H1 (cell line): Measurements from ENCODE around the gene CNTROB. TPM values are rescaled to one million over a fixed set of nuclear protein-coding genes. Genes with fewer than 3 reads are reported as not detected.

ENCODE experiments used
- CTCF ChIA-PET: fragments of 300-600 bp; sonication (Branson Sonifier 250); formaldehyde crosslinking; loops from one replicate; lab custom pipeline; 2021; ENCODE audit not compliant: partially characterized antibody; lab: Charles Lee
- POLR2A ChIA-PET: fragments of 300-600 bp; sonication (Branson Sonifier 250); formaldehyde crosslinking; loops from one replicate; lab custom pipeline; 2021; ENCODE audit warnings: inconsistent platforms; ENCODE audit not compliant: partially characterized antibody; lab: Charles Lee
- DNase-seq, 2 experiments: peaks; one replicate each; pipeline versions ENCODE4 v3.0.0 to v3.0.0-alpha.2; 2010 to 2022; ENCODE audit warnings: low spot score in 2 of 2, low read depth in 1 of 2, mixed read lengths in 1 of 2
- FAIRE-seq: peaks from 2 replicates; lab custom pipeline; 2011; peaks lifted over from hg19 to GRCh38; lab: Jason Lieb, UNC
- H2AFZ ChIP-seq: 2 replicates; pipeline ENCODE4 v1.8.1; 2012; ENCODE audit warnings: low read length, inconsistent platforms
- H2AK5ac ChIP-seq: 2 replicates; pipeline ENCODE4 v1.6.1; 2013; ENCODE audit warnings: low read depth, low read length
- H2BK120ac ChIP-seq: replicated peaks from 2 replicates; pipeline ENCODE3; 2013; ENCODE audit warnings: low read depth, low read length, inconsistent platforms
- H2BK12ac ChIP-seq: 2 replicates; pipeline ENCODE4 v1.6.1; 2013; ENCODE audit warnings: low read depth, low read length
- H2BK15ac ChIP-seq: 2 replicates; pipeline ENCODE4 v1.6.1; 2013; ENCODE audit warnings: low read length
- H2BK20ac ChIP-seq: 2 replicates; pipeline ENCODE4 v1.6.1; 2013; ENCODE audit warnings: low read length
- H2BK5ac ChIP-seq: 2 replicates; pipeline ENCODE4 v1.6.1; 2013; ENCODE audit warnings: low read depth, low read length
- H3K14ac ChIP-seq: 2 replicates; pipeline ENCODE4 v1.6.1; 2013; ENCODE audit warnings: inconsistent platforms; ENCODE audit not compliant: insufficient read length
- H3K18ac ChIP-seq: 2 replicates; pipeline ENCODE4 v1.6.1; 2013; ENCODE audit warnings: low read length; ENCODE audit errors: extremely low read depth
- H3K23ac ChIP-seq: 2 replicates; pipeline ENCODE4 v1.6.1; 2013; ENCODE audit warnings: inconsistent platforms; ENCODE audit not compliant: insufficient read length
- H3K23me2 ChIP-seq: 2 replicates; pipeline ENCODE4 v1.6.1; 2013; ENCODE audit warnings: low read depth, low read length
- H3K27ac ChIP-seq: 2 replicates; pipeline ENCODE4 v1.6.1; 2011; ENCODE audit warnings: low read depth, low read length, inconsistent platforms
- H3K27me3 ChIP-seq, 4 experiments: replicated peaks in 1 of 4; 1 replicate in 1 of 4; 2 replicates in 3 of 4; pipeline versions ENCODE4 v1.6.1 to v1.8.1; 2011 to 2013; ENCODE audit warnings: low read length in 3 of 4, mild to moderate bottlenecking in 3 of 4, inconsistent platforms in 2 of 4, mixed read lengths in 2 of 4, moderate library complexity in 1 of 4; ENCODE audit not compliant: control insufficient read depth in 3 of 4, insufficient read depth in 3 of 4; ENCODE audit errors: extremely low read depth in 1 of 4
- H3K36me3 ChIP-seq, 4 experiments: 2 replicates each; pipeline versions ENCODE4 v1.6.1 to v1.8.1; 2011 to 2013; ENCODE audit warnings: mild to moderate bottlenecking in 4 of 4, low read length in 3 of 4, moderate library complexity in 2 of 4, control low read depth in 1 of 4, inconsistent platforms in 1 of 4; ENCODE audit not compliant: insufficient read depth in 4 of 4, control insufficient read depth in 2 of 4
- H3K4ac ChIP-seq: replicated peaks from 2 replicates; pipeline ENCODE3; 2013; ENCODE audit warnings: low read length, low read depth, mixed read lengths, inconsistent platforms; ENCODE audit not compliant: insufficient read length
- H3K4me1 ChIP-seq, 4 experiments: replicated peaks in 1 of 4; 1 replicate in 1 of 4; 2 replicates in 3 of 4; pipeline versions ENCODE4 v1.6.1 to v1.8.1; 2011 to 2013; ENCODE audit warnings: low read length in 3 of 4, inconsistent platforms in 2 of 4, mixed read lengths in 1 of 4; ENCODE audit not compliant: insufficient read depth in 4 of 4, control insufficient read depth in 3 of 4
- H3K4me2 ChIP-seq, 2 experiments: 2 replicates each; pipeline versions ENCODE4 v1.6.1 to v1.8.1; 2011 to 2013; ENCODE audit warnings: low read depth in 2 of 2, low read length in 2 of 2, control low read depth in 1 of 2, inconsistent platforms in 1 of 2, mild to moderate bottlenecking in 1 of 2; ENCODE audit not compliant: insufficient read depth in 1 of 2
- H3K4me3 ChIP-seq, 4 experiments: fragments of 200-600, 300-600 bp in 1 of 4; sonication (generic), shearing (Covaris generic), sonication (Bioruptor Twin) in 1 of 4; 2 replicates each; pipeline versions ENCODE4 v1.5.1 to v1.8.1; 2011 to 2016; ENCODE audit warnings: low read length in 4 of 4, low read depth in 3 of 4, control low read depth in 2 of 4, inconsistent platforms in 2 of 4, mild to moderate bottlenecking in 2 of 4, mixed read lengths in 1 of 4, moderate library complexity in 1 of 4; ENCODE audit not compliant: insufficient read depth in 2 of 4; ENCODE audit errors: extremely low read depth in 1 of 4
- H3K56ac ChIP-seq: replicated peaks from 2 replicates; pipeline ENCODE3; 2013; ENCODE audit warnings: low read depth, mild to moderate bottlenecking, mixed read lengths, low read length, inconsistent platforms; ENCODE audit not compliant: insufficient read length
- H3K79me1 ChIP-seq: 2 replicates; pipeline ENCODE4 v1.6.1; 2013; ENCODE audit warnings: low read depth, low read length, control low read depth
- H3K79me2 ChIP-seq, 2 experiments: 2 replicates each; pipeline versions ENCODE4 v1.6.1 to v1.8.1; 2012 to 2013; ENCODE audit warnings: low read length in 2 of 2, mild to moderate bottlenecking in 2 of 2, inconsistent platforms in 1 of 2; ENCODE audit not compliant: insufficient read depth in 2 of 2, control insufficient read depth in 1 of 2
- H3K9ac ChIP-seq, 4 experiments: replicated peaks in 1 of 4; 1 replicate in 1 of 4; 2 replicates in 3 of 4; pipeline versions ENCODE4 v1.6.1 to v1.8.1; 2011 to 2013; ENCODE audit warnings: low read depth in 3 of 4, low read length in 3 of 4, control low read depth in 2 of 4, mild to moderate bottlenecking in 2 of 4, moderate library complexity in 2 of 4, inconsistent platforms in 1 of 4; ENCODE audit errors: extremely low read depth in 1 of 4
- H3K9me3 ChIP-seq, 2 experiments: 2 replicates each; pipeline versions ENCODE4 v1.6.1 to v1.8.1; 2012 to 2013; ENCODE audit warnings: mild to moderate bottlenecking in 2 of 2, moderate library complexity in 2 of 2, control low read depth in 1 of 2, inconsistent platforms in 1 of 2, low read depth in 1 of 2, low read length in 1 of 2, mixed read lengths in 1 of 2; ENCODE audit not compliant: insufficient read depth in 2 of 2
- H4K20me1 ChIP-seq, 2 experiments: replicated peaks in 1 of 2; 2 replicates each; pipeline versions ENCODE3 to v1.8.1; 2011 to 2013; ENCODE audit warnings: inconsistent platforms in 2 of 2, low read length in 2 of 2, mild to moderate bottlenecking in 1 of 2; ENCODE audit not compliant: insufficient read depth in 2 of 2, control insufficient read depth in 1 of 2
- H4K5ac ChIP-seq: 2 replicates; pipeline ENCODE4 v1.6.1; 2013; ENCODE audit warnings: low read length, low read depth, mixed read lengths, inconsistent platforms; ENCODE audit not compliant: insufficient read length
- H4K8ac ChIP-seq: 2 replicates; pipeline ENCODE4 v1.8.0; 2013; ENCODE audit warnings: mild to moderate bottlenecking, moderate library complexity, low read length, inconsistent platforms; ENCODE audit not compliant: insufficient read depth; ENCODE audit errors: extremely low read depth
- H4K91ac ChIP-seq: replicated peaks from 2 replicates; pipeline ENCODE3; 2013; ENCODE audit warnings: low read length, mixed read lengths, inconsistent platforms; ENCODE audit not compliant: insufficient read length
- RBBP5 ChIP-seq: IDR thresholded peaks from 2 replicates; pipeline ENCODE4 v1.7.1; 2012; ENCODE audit warnings: low read depth, mild to moderate bottlenecking, inconsistent platforms, low read length, moderate library complexity, borderline replicate concordance
- WGBS, 2 experiments: shearing (Covaris generic) in 1 of 2; methylation state at CpG; one replicate each; pipeline versions ENCODE4 v1.1.6 to v1.1.7; 2013 to 2015; ENCODE audit warnings: low lambda C conversion rate in 2 of 2, mixed read lengths in 2 of 2, inconsistent platforms in 1 of 2, low coverage in 1 of 2, missing lambda C conversion rate in 1 of 2; ENCODE audit not compliant: insufficient replicate concordance in 2 of 2, insufficient coverage in 1 of 2, insufficient read length in 1 of 2; ENCODE audit errors: extremely low coverage in 1 of 2, missing lambda C conversion rate in 1 of 2; 5-methylcytosine and 5-hydroxymethylcytosine counted together
- polyA plus RNA-seq, 7 experiments: library from polyadenylated mRNA; depleted of rRNA in 3 of 7; stranded (reverse) in 5 of 7; unstranded in 2 of 7; fragments of >200 nt in 5 of 7; fragments of 200-250 nt in 2 of 7; gene quantifications; 1 replicate in 5 of 7; 2 replicates in 1 of 7; 4 replicates in 1 of 7; pipeline versions ENCODE4 v1.2.1 to v1.2.3, GENCODE V29; 2011 to 2013; ENCODE audit warnings: missing spikeins in 2 of 7, mixed read lengths in 2 of 7
- total RNA-seq: library from RNA; stranded (reverse); fragmentation: NEBNext Ultra II Directional; extraction: Animal tissue kit (Norgen Biotek cat#: 25700); gene quantifications from 2 replicates; pipeline ENCODE4 v1.2.1, GENCODE V29; 2021

Gene CNTROB
- total and polyA plus RNA-seq, 2 of the 8 experiments (the other 6 are each of a cell fraction or from before 2014, with no cell fraction given): 20.5 to 31.9 TPM

GRCh38 chr17:7946441-7946840, 14.4 kb downstream of the CNTROB start:
- no peak for TF ChIP-seq RBBP5
- TF ChIP-seq, all 59 proteins: peak for 0
- ChIA-PET POLR2A (interaction anchor here (1.4 kb wide), 1 partner anchor 19 kb away, joined by 3 read pairs; no protein-coding TSS in a partner anchor), CTCF (interaction anchor here (0.6 to 2.1 kb wide), 5 partner anchors 16 to 120 kb away, joined by 3 to 6 read pairs (median 3); no protein-coding TSS in a partner anchor)
- no peak for DNase-seq
- Histone ChIP-seq H2AK5ac (no peak overlapping the region), H2BK15ac (no peak overlapping the region), H4K5ac (no peak overlapping the region), H3K4me1 (no peaks in the 10 kb centered on the region), H2BK120ac (no peak overlapping the region), H3K14ac (no peak overlapping the region), H3K36me3 (peaks cover 8 to 40% (median 32%) of the 10 kb centered on the region in 4 experiments), H4K8ac (no peak overlapping the region), H3K27ac (no peak overlapping the region), H3K79me1 (no peaks in the 10 kb centered on the region), H3K56ac (no peak overlapping the region), H4K91ac (no peak overlapping the region), H4K20me1 (peaks cover 2 to 4% of the 10 kb centered on the region in 2 experiments), H3K4me2 (no peak overlapping the region), H2BK5ac (no peak overlapping the region), H3K4ac (no peak overlapping the region), H2BK12ac (no peak overlapping the region), H3K23ac (no peak overlapping the region), H3K4me3 (no peak overlapping the region), H3K27me3 (no peaks in the 10 kb centered on the region), H3K18ac (no peak overlapping the region), H3K79me2 (no peaks in the 10 kb centered on the region), H2BK20ac (no peak overlapping the region), H2AFZ (no peak overlapping the region), H3K9ac (no peak overlapping the region), H3K9me3 (no peaks in the 10 kb centered on the region), H3K23me2 (no peaks in the 10 kb centered on the region)
- 90% methylated on average over 5 of the region's 5 CpGs; no CpG with 5 or more reads in 1 of the 2 experiments for WGBS, 2 experiments
- FAIRE-seq: no peak
